H1 (cell line): ENCODE results near the gene TRPV4. TPM values are rescaled to one million over a fixed set of nuclear protein-coding genes. Genes with fewer than 3 reads are reported as not detected.

Source experiments
- CTCF ChIA-PET: fragments of 300-600 bp; sonication (Branson Sonifier 250); formaldehyde crosslinking; loops from one replicate; lab custom pipeline; 2021; ENCODE audit not compliant: partially characterized antibody; lab: Charles Lee
- POLR2A ChIA-PET: fragments of 300-600 bp; sonication (Branson Sonifier 250); formaldehyde crosslinking; loops from one replicate; lab custom pipeline; 2021; ENCODE audit warnings: inconsistent platforms; ENCODE audit not compliant: partially characterized antibody; lab: Charles Lee
- DNase-seq, 2 experiments: peaks; one replicate each; pipeline versions ENCODE4 v3.0.0 to v3.0.0-alpha.2; 2010 to 2022; ENCODE audit warnings: low spot score in 2 of 2, low read depth in 1 of 2, mixed read lengths in 1 of 2
- FAIRE-seq: peaks from 2 replicates; lab custom pipeline; 2011; peaks lifted over from hg19 to GRCh38; lab: Jason Lieb, UNC
- H2AFZ ChIP-seq: 2 replicates; pipeline ENCODE4 v1.8.1; 2012; ENCODE audit warnings: low read length, inconsistent platforms
- H2AK5ac ChIP-seq: 2 replicates; pipeline ENCODE4 v1.6.1; 2013; ENCODE audit warnings: low read depth, low read length
- H2BK120ac ChIP-seq: replicated peaks from 2 replicates; pipeline ENCODE3; 2013; ENCODE audit warnings: low read depth, low read length, inconsistent platforms
- H2BK12ac ChIP-seq: 2 replicates; pipeline ENCODE4 v1.6.1; 2013; ENCODE audit warnings: low read depth, low read length
- H2BK15ac ChIP-seq: 2 replicates; pipeline ENCODE4 v1.6.1; 2013; ENCODE audit warnings: low read length
- H2BK20ac ChIP-seq: 2 replicates; pipeline ENCODE4 v1.6.1; 2013; ENCODE audit warnings: low read length
- H2BK5ac ChIP-seq: 2 replicates; pipeline ENCODE4 v1.6.1; 2013; ENCODE audit warnings: low read depth, low read length
- H3K14ac ChIP-seq: 2 replicates; pipeline ENCODE4 v1.6.1; 2013; ENCODE audit warnings: inconsistent platforms; ENCODE audit not compliant: insufficient read length
- H3K18ac ChIP-seq: 2 replicates; pipeline ENCODE4 v1.6.1; 2013; ENCODE audit warnings: low read length; ENCODE audit errors: extremely low read depth
- H3K23ac ChIP-seq: 2 replicates; pipeline ENCODE4 v1.6.1; 2013; ENCODE audit warnings: inconsistent platforms; ENCODE audit not compliant: insufficient read length
- H3K23me2 ChIP-seq: 2 replicates; pipeline ENCODE4 v1.6.1; 2013; ENCODE audit warnings: low read depth, low read length
- H3K27ac ChIP-seq: 2 replicates; pipeline ENCODE4 v1.6.1; 2011; ENCODE audit warnings: low read depth, low read length, inconsistent platforms
- H3K27me3 ChIP-seq, 4 experiments: replicated peaks in 1 of 4; 1 replicate in 1 of 4; 2 replicates in 3 of 4; pipeline versions ENCODE4 v1.6.1 to v1.8.1; 2011 to 2013; ENCODE audit warnings: low read length in 3 of 4, mild to moderate bottlenecking in 3 of 4, inconsistent platforms in 2 of 4, mixed read lengths in 2 of 4, moderate library complexity in 1 of 4; ENCODE audit not compliant: control insufficient read depth in 3 of 4, insufficient read depth in 3 of 4; ENCODE audit errors: extremely low read depth in 1 of 4
- H3K36me3 ChIP-seq, 4 experiments: 2 replicates each; pipeline versions ENCODE4 v1.6.1 to v1.8.1; 2011 to 2013; ENCODE audit warnings: mild to moderate bottlenecking in 4 of 4, low read length in 3 of 4, moderate library complexity in 2 of 4, control low read depth in 1 of 4, inconsistent platforms in 1 of 4; ENCODE audit not compliant: insufficient read depth in 4 of 4, control insufficient read depth in 2 of 4
- H3K4ac ChIP-seq: replicated peaks from 2 replicates; pipeline ENCODE3; 2013; ENCODE audit warnings: low read length, low read depth, mixed read lengths, inconsistent platforms; ENCODE audit not compliant: insufficient read length
- H3K4me1 ChIP-seq, 4 experiments: replicated peaks in 1 of 4; 1 replicate in 1 of 4; 2 replicates in 3 of 4; pipeline versions ENCODE4 v1.6.1 to v1.8.1; 2011 to 2013; ENCODE audit warnings: low read length in 3 of 4, inconsistent platforms in 2 of 4, mixed read lengths in 1 of 4; ENCODE audit not compliant: insufficient read depth in 4 of 4, control insufficient read depth in 3 of 4
- H3K4me2 ChIP-seq, 2 experiments: 2 replicates each; pipeline versions ENCODE4 v1.6.1 to v1.8.1; 2011 to 2013; ENCODE audit warnings: low read depth in 2 of 2, low read length in 2 of 2, control low read depth in 1 of 2, inconsistent platforms in 1 of 2, mild to moderate bottlenecking in 1 of 2; ENCODE audit not compliant: insufficient read depth in 1 of 2
- H3K4me3 ChIP-seq, 4 experiments: fragments of 200-600, 300-600 bp in 1 of 4; sonication (generic), shearing (Covaris generic), sonication (Bioruptor Twin) in 1 of 4; 2 replicates each; pipeline versions ENCODE4 v1.5.1 to v1.8.1; 2011 to 2016; ENCODE audit warnings: low read length in 4 of 4, low read depth in 3 of 4, control low read depth in 2 of 4, inconsistent platforms in 2 of 4, mild to moderate bottlenecking in 2 of 4, mixed read lengths in 1 of 4, moderate library complexity in 1 of 4; ENCODE audit not compliant: insufficient read depth in 2 of 4; ENCODE audit errors: extremely low read depth in 1 of 4
- H3K56ac ChIP-seq: replicated peaks from 2 replicates; pipeline ENCODE3; 2013; ENCODE audit warnings: low read depth, mild to moderate bottlenecking, mixed read lengths, low read length, inconsistent platforms; ENCODE audit not compliant: insufficient read length
- H3K79me1 ChIP-seq: 2 replicates; pipeline ENCODE4 v1.6.1; 2013; ENCODE audit warnings: low read depth, low read length, control low read depth
- H3K79me2 ChIP-seq, 2 experiments: 2 replicates each; pipeline versions ENCODE4 v1.6.1 to v1.8.1; 2012 to 2013; ENCODE audit warnings: low read length in 2 of 2, mild to moderate bottlenecking in 2 of 2, inconsistent platforms in 1 of 2; ENCODE audit not compliant: insufficient read depth in 2 of 2, control insufficient read depth in 1 of 2
- H3K9ac ChIP-seq, 4 experiments: replicated peaks in 1 of 4; 1 replicate in 1 of 4; 2 replicates in 3 of 4; pipeline versions ENCODE4 v1.6.1 to v1.8.1; 2011 to 2013; ENCODE audit warnings: low read depth in 3 of 4, low read length in 3 of 4, control low read depth in 2 of 4, mild to moderate bottlenecking in 2 of 4, moderate library complexity in 2 of 4, inconsistent platforms in 1 of 4; ENCODE audit errors: extremely low read depth in 1 of 4
- H3K9me3 ChIP-seq, 2 experiments: 2 replicates each; pipeline versions ENCODE4 v1.6.1 to v1.8.1; 2012 to 2013; ENCODE audit warnings: mild to moderate bottlenecking in 2 of 2, moderate library complexity in 2 of 2, control low read depth in 1 of 2, inconsistent platforms in 1 of 2, low read depth in 1 of 2, low read length in 1 of 2, mixed read lengths in 1 of 2; ENCODE audit not compliant: insufficient read depth in 2 of 2
- H4K20me1 ChIP-seq, 2 experiments: replicated peaks in 1 of 2; 2 replicates each; pipeline versions ENCODE3 to v1.8.1; 2011 to 2013; ENCODE audit warnings: inconsistent platforms in 2 of 2, low read length in 2 of 2, mild to moderate bottlenecking in 1 of 2; ENCODE audit not compliant: insufficient read depth in 2 of 2, control insufficient read depth in 1 of 2
- H4K5ac ChIP-seq: 2 replicates; pipeline ENCODE4 v1.6.1; 2013; ENCODE audit warnings: low read length, low read depth, mixed read lengths, inconsistent platforms; ENCODE audit not compliant: insufficient read length
- H4K8ac ChIP-seq: 2 replicates; pipeline ENCODE4 v1.8.0; 2013; ENCODE audit warnings: mild to moderate bottlenecking, moderate library complexity, low read length, inconsistent platforms; ENCODE audit not compliant: insufficient read depth; ENCODE audit errors: extremely low read depth
- H4K91ac ChIP-seq: replicated peaks from 2 replicates; pipeline ENCODE3; 2013; ENCODE audit warnings: low read length, mixed read lengths, inconsistent platforms; ENCODE audit not compliant: insufficient read length
- CBX8 ChIP-seq: fragments of 300-800, 300-1000 bp; sonication (generic); IDR thresholded peaks from 2 replicates; pipeline ENCODE4 v1.7.1; 2016; ENCODE audit warnings: low read depth, low read length, borderline replicate concordance
- E2F6 ChIP-seq: IDR thresholded peaks from 2 replicates; pipeline ENCODE4 v1.6.1; 2012; ENCODE audit warnings: inconsistent platforms
- WGBS, 2 experiments: shearing (Covaris generic) in 1 of 2; methylation state at CpG; one replicate each; pipeline versions ENCODE4 v1.1.6 to v1.1.7; 2013 to 2015; ENCODE audit warnings: low lambda C conversion rate in 2 of 2, mixed read lengths in 2 of 2, inconsistent platforms in 1 of 2, low coverage in 1 of 2, missing lambda C conversion rate in 1 of 2; ENCODE audit not compliant: insufficient replicate concordance in 2 of 2, insufficient coverage in 1 of 2, insufficient read length in 1 of 2; ENCODE audit errors: extremely low coverage in 1 of 2, missing lambda C conversion rate in 1 of 2; 5-methylcytosine and 5-hydroxymethylcytosine counted together
- polyA plus RNA-seq, 7 experiments: library from polyadenylated mRNA; depleted of rRNA in 3 of 7; stranded (reverse) in 5 of 7; unstranded in 2 of 7; fragments of >200 nt in 5 of 7; fragments of 200-250 nt in 2 of 7; gene quantifications; 1 replicate in 5 of 7; 2 replicates in 1 of 7; 4 replicates in 1 of 7; pipeline versions ENCODE4 v1.2.1 to v1.2.3, GENCODE V29; 2011 to 2013; ENCODE audit warnings: missing spikeins in 2 of 7, mixed read lengths in 2 of 7
- total RNA-seq: library from RNA; stranded (reverse); fragmentation: NEBNext Ultra II Directional; extraction: Animal tissue kit (Norgen Biotek cat#: 25700); gene quantifications from 2 replicates; pipeline ENCODE4 v1.2.1, GENCODE V29; 2021

The TRPV4 gene
- total and polyA plus RNA-seq, 2 of the 8 experiments (the other 6 are each of a cell fraction or from before 2014, with no cell fraction given), result 2.1 to 6.2 TPM

GRCh38 chr12:109870648-109871047, 37.5 kb upstream of the TRPV4 start:
- H2BK5ac ChIP-seq, result no peak overlapping the region
- ChIA-PET CTCF (interaction anchor here (1.1 to 5.0 kb wide), 5 partner anchors 11 to 25 kb away, joined by 3 to 27 read pairs (median 7); no protein-coding TSS in a partner anchor), POLR2A (interaction anchor here (1.0 kb wide), 1 partner anchor 18 kb away, joined by 3 read pairs; no protein-coding TSS in a partner anchor)
- TF ChIP-seq E2F6 (no peak), CBX8 (no peak)
- H4K8ac ChIP-seq, result no peak overlapping the region
- no peak overlapping the region for H3K4ac ChIP-seq
- H2AFZ ChIP-seq, result no peak overlapping the region
- no peak overlapping the region for H4K91ac ChIP-seq
- H3K27ac ChIP-seq, result no peak overlapping the region
- no peak overlapping the region for H2AK5ac ChIP-seq
- no peak overlapping the region for H2BK15ac ChIP-seq
- no peak overlapping the region for H2BK20ac ChIP-seq
- peaks cover 0 to 13% of the 10 kb centered on the region in 2 experiments; a peak in 2 of 4 replicates for H3K79me2 ChIP-seq
- no peak overlapping the region for H3K4me2 ChIP-seq
- H3K4me3 ChIP-seq, result no peak overlapping the region
- no peaks in the 10 kb centered on the region for H3K4me1 ChIP-seq
- no peak overlapping the region for H2BK12ac ChIP-seq
- peaks cover 3 to 5% of the 10 kb centered on the region in 2 experiments for H4K20me1 ChIP-seq
- no peaks in the 10 kb centered on the region for H3K27me3 ChIP-seq
- H3K14ac ChIP-seq, result no peak overlapping the region
- peaks cover 7% of the 10 kb centered on the region; the same call in 1 of the 2 replicates for H3K79me1 ChIP-seq
- no peak overlapping the region for H3K9ac ChIP-seq
- H2BK120ac ChIP-seq, result no peak overlapping the region
- H3K9me3 ChIP-seq, result no peaks in the 10 kb centered on the region
- no peak overlapping the region for H3K23ac ChIP-seq
- H3K18ac ChIP-seq, result no peak overlapping the region
- no peak for FAIRE-seq
- H3K56ac ChIP-seq, result no peak overlapping the region
- no peaks in the 10 kb centered on the region for H3K23me2 ChIP-seq
- 78% methylated on average over 2 of the region's 2 CpGs; no CpG with 5 or more reads in 1 of the 2 experiments for WGBS, 2 experiments
- no peak for DNase-seq
- H4K5ac ChIP-seq, result no peak overlapping the region
- no peaks in the 10 kb centered on the region for H3K36me3 ChIP-seq
